Middle frontal gyrus (tissue), 1 donor: ENCODE measurements around the gene SYT7.

Experiments used
- DNase-seq: peaks from one replicate; pipeline ENCODE4 v3.0.0-alpha.2; 2015; ENCODE audit warnings: low spot score; ENCODE audit errors: extremely low spot score

Gene SYT7

DNA sequence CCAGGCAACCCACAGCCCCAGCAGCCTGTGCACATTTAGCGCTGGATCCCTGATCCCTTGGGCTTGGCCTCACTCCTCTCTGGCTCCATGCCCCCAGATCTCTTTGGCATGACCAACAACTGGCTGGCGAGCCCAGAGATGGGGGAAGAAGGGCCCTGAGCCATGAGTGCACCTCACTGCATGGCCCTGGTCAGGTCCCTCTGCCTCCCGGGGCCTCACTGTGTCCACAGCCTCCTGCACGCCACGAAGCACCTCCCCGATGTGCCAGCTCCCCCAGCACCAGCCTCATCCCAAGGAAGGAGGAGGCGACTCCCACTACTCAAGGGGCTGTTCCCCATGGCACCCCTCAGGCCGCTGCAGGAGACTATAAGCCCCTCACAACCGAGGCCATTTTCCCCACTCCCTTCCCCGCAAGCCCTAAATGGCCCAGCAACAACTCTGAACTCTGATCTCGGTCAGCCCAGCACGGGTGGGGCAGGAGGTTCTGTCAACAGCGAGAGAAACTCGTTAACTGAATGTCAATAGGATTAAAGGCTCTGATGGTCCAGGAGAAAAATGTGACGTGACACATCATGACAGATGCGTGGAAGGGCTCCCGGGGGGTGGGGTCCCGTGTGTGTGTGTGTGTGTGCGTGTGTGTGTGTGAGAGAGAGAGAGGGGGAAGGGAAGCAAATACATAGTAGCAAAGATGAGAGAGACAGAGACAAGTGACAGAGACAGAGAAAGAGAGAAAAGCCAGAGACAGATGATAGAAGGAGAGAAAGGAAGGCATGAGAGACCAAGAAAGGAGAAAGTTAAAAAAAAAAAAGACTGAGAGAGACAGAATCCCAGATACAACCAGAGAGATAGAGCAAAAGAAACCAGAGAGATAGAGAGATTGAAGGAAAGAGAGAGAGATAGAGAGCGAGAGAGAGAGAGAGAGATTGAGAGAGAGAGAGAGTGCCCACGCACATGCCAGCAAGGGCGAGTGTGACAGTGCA is 28.4 kb upstream of the SYT7 start:
- DNase-seq = no peak

DNA sequence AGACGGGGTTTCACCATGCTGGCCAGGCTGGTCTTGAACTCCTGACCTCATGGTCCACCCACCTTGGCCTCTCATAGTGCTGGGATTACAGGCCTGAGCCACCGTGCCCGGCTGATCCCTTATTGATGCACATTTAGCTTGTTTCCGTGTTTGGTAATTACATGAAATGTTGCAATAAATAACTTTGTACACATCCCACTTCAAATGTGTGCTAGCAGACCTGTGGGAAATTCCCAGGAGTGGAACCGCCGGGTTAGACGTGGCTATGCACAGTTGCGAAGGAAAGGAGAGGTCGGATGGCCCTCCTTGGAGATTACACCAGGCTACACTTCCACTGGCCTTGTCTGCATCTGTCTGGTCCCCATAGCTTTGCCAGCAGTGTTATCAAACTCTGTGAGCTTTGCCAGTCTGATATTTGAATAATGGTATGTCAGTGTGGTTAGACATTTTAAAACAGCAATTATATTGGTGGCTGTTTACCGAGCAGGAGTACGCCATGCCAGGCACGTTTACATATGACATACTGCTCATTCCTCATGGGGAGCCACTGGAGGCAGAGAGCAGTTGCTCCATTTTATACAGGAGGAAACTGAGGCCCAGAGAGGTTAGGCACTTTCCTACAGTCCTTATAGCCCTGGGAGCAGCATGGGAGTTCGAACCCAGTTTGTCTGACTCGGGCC is 27.2 kb upstream of the SYT7 start:
- no peak for DNase-seq

DNA sequence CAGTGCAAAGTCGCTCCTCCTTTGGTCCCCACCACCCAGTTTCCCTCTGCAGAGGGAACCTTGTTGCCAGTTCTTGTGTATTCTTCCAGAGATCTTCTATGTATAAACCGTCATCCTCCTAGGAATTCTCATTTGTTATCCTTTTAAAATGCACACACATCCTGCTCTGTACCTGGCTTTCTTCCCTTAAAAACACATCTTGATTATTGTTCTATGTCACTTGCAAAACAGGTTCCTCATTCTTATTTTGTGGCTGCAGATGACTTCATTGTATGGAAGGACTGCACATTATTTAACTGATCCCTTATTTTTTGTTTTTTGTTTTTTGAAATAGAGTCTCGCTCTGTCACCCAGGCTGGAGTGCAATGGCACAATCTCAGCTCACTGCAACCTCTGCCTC is 26.6 kb upstream of the SYT7 start:
- no peak for DNase-seq

DNA sequence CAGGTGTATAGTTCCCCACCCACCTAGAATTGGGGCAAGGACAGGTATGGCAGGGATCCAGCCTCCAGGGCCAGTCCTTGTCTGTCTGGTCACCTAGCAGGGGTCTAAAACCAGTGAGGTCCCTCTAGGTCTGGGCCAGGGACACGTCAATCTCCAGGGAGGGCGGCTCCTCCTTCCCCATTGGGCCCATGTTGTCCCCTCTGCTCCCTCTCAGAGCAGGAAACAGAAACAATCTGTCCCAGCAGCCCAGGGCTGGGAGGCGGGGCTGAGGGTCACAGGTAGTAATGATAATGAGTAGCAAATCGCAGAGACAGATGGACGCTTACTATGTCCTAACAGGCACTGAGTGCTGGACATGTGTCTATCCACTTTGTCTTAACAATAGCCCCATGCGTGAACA is 22.8 kb upstream of the SYT7 start:
- no peak for DNase-seq

DNA sequence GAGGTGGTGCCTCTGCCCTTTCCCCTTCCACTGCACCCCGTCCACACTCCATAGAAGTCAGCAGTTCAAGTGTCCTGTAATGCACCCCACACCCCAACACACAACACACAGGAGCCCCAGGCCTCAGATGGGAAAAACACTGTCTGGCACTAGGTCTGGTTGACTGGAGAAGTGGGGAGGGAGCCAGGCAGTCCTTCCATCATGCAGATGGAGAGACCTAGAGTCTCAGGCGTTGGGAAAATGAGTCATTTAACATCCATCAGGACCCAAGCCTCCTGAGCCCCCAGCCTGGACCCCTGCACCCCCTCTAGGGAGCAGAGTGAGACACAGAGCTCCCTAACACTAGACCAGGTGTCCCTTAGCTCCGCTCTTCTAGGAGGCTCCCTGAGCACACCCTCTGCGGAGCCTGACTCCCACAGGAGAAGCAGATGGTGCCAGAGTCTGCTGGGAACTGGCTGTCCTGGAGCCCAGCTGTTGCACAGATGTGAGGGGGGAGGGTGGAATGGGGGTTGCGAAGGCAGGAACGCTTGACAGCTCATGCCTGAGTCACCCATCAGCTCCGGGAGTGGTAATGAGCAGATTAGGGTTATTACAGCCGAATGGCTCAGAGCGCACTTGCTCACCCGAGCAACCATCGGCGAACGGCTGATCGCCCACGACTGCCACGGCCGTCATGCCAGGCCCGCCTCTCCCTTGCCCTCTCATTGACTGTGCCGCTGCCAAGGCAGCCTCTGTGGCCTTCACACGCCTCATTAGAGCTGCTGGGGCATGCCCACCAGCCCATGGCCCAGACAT is 22.1 kb upstream of the SYT7 start:
- DNase-seq = no peak

DNA sequence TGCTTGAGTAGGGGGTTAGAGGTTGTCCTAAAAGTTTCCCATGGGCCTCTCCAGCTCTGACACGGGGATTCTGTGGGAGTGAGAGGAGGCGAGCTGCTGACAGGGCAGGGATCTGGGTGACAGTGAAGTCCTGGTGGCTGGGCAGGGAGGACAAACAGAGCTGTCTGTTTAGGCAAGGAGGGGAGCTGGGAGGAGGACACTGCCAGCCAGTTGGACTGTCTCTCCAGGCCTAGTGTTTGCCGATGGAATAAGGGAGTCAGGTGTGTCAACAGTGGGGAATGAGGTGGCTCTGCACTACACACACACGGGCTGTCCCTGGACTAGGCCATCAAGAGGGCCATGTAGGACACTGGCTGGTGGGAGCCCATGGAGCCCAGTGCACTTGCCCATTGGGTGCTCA is 20.6 kb upstream of the SYT7 start:
- no peak for DNase-seq

DNA sequence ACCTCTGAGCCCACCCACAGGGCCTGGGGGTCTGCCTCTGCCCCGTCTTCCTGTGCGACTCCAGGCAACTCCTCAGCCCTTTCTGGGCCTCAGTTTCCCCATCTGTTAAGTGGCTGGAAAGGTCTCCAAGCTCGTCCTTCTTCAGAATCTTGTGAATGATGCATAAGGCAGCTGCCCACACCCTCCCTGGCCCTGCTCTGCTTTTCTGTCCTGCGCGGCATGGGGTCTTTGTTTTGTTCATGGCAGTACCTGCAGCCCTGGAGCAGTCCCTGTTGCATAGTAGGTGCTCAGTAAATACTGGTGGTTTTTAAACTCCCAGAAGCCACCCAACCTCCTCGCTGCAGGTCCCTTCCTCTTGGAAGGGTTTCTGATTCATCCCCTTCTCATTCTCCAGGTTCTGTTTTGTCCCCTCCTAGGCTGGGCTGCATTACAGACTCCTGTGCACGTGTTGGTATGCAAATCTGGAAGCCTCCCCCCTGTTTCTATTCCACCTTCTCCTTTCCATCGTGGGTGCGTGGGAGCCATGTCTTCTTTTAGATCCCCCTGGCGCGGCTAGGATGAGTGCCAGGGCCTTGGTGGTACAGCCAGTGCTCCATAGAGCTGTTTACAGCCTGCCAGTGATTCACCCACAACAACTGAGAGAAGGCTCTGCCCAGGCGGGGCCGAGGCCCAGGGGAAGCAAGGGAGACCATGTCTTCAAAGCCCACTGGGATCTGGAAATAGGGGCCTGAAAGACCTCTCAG is 19.3 kb upstream of the SYT7 start:
- peak; percentile 53 for DNase-seq

DNA sequence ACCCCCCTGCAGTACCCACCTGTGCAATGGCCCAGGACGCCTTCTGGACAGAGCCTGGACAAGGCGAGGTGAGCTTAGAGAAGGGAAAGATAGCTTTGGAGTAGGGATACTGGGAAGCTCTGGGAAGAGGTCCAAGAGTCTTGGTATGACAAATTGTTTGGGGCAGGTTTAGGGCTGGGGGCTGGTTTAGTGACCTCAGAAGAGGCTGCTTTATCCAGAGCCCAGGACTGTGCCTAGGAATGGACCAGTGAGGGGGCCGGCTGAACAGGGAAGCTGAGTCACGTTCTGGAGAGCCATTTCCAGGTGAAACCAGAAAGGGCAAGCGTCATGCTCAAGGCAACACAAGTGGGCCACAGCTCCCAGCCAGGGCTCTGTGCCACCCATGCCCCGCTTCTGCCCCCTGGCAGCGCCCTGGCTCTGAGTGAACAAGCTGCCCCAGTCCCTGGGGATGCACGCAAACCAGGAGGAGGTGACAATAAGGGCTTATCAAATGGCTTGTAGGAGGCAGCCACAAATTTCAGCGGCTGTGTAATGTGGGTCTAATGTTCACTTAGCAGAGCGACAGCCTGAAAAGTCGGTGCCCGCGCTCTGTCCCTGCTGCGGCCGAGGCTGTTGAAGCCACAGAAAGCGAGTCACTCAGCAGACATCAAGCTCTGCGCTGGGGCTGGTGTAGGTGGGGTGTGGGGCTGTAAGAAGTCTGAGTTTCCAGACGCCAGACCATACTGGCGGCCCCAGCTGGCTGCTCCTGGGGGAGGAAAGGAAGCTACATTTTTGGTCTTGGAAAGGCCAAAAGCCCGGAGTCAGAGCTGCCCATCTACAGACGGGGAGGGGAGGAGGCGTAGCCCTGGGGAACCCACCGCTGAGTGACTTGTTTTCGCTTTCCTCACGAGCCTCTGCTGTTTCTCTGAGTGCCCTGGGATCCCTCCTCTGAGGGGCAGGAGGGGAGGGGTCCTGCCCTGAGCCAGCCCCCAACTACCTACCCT is 18.3 kb upstream of the SYT7 start:
- no peak for DNase-seq

DNA sequence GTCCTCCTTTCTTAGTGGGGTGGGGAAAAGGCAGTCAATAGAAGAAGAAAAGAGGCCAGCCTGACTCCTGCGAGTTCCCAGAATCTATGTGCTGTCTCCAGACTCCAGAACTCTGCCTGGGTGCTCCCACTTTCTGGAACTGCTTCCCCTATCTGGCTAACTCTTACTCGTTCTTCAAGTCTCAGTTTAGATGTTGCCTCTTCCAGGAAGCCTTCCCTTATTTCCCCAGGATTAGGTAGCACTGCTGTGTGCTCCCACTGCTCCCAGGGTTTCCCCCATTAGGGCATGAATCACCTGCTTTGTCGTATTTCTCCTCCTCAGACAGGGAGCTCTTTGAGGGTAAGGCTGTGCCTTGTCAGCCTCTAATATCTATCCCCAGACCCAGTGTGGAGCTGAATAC is 17.5 kb upstream of the SYT7 start:
- no peak for DNase-seq

DNA sequence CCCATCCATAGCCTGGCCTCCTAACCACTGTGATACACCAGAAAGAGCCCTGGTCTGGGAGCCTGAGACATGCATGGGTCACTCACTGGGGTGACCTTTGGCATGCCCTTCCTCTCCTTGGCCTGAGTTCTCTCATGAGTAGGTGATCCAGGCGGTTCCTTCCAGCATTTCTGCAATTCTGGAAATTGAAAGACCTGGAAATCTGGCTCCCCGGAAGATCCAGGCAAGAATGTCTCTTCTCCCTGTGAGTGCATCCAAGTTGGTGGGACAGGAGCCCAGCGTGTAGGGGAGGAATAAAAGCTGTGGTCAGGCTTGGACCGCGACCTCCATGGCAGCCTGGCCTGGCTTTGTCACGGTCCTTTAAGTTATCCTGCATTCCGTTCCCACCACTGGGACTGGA is 16.1 kb upstream of the SYT7 start:
- no peak for DNase-seq

DNA sequence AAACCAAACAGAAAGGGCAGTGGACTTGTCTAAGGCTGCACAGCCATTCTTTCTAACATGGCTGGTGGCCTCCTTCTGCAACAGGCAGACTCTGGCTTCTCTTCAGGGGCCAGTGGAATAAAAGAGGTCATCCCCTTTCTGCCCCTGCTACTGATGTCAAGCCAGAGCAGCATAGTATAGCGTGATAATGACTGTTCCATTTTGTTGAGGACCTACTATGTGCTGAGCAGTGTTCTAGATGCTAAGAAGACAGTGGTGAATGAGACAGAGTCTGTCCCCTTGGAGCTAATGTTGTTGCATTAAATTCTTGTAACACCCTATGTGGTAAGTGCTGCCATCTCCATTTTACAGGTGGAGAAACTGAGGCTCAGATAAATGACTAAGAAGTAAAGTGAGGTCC is 15.7 kb upstream of the SYT7 start:
- DNase-seq = no peak

DNA sequence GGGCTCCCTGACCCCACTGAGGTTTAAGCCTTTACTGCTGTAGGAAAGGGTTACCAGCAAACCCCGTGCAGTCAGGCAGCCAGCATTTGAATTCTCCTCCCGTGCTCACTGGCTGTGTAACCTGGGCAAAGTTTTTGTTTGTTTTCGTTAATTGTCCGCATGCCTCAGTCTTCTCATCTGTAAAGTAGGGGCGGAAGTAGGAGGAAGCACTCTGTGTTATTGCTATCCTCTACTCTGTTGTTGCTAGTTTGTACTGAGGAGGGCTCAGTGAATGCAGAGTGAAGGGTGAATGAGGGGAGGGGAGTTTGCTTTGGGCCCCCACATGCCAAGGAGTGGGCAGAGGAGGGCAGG is 14.0 kb upstream of the SYT7 start:
- DNase-seq = no peak

DNA sequence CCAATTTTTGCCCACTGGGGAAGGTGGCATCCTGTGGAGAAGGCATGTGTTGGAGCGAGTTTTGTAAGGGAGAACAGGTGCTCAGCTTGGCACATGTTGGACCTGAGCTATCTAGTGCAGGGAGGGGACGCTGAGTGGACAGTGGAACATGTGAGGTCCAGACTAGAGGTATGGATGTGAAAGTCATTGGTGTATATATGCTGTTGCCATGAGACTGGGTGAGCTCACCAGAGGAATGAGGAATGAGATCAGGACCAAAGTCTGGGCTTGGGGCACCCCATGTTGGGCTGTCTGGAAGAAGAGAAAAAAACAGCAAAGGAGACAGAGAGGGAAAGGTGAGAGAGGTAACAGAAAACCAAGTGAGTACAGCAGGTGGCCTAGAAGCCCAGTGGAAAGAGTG is 12.3 kb upstream of the SYT7 start:
- DNase-seq = no peak

DNA sequence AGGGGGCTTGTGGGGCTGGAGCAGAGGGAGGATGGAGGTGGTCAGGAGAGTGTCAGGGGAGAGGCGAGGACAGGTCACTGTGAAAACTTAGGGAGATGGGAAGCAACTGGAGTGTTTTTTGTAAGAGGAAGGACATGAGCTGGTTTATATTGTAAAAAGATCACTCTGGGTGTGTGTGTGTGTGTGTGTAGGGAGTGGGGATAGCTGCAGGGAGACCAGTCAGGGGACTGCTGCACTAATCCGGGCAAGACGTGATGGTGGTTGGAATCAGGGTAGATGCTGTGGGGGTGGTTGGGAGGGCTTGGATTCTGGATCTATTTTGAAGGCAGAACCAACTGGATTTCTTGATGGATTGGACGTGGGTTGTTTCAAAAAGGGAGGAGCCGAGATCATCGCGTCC is 11.3 kb upstream of the SYT7 start:
- DNase-seq = no peak

DNA sequence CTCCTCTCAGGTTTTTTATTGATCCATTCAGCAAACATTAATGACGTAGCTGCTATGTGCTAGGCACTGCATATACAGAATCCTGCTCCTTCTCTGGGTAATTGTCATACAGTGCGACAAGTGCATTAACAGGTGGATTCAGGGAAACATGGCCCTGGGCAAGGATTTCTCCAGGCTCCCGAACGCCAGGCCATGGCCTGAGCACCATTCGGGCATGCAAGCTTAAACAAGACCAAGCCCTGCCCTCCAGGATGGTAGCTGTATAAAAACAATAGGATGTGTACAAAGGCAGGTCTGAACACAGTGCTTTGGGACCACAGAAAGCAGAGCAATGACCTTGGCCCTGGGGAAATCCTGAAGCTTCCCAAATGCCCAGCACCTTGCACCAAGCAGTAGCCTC is 9.1 kb upstream of the SYT7 start:
- DNase-seq = no peak

DNA sequence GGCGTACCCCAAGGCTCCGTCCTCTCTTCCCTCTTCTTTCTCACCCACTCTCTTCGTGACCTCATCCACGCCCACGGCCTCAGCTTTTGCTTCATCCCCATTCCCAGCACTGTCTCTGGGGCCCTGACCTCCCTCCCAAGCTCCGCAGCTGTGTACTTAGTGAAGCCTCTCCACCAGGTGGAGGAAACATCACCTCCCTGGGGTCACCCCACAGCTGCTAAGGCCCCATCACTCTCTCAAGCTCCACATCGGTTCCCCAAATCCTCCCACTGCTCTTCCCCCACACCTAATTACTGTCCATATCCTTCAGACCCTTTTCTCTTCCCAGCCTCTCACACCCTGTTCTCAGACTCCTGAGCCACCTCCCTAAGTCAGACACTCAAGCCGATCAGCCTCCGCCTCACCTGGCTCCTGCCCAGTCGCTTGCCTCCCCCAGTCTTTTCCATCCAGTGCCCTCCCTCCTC is 7.9 kb upstream of the SYT7 start:
- DNase-seq = no peak

DNA sequence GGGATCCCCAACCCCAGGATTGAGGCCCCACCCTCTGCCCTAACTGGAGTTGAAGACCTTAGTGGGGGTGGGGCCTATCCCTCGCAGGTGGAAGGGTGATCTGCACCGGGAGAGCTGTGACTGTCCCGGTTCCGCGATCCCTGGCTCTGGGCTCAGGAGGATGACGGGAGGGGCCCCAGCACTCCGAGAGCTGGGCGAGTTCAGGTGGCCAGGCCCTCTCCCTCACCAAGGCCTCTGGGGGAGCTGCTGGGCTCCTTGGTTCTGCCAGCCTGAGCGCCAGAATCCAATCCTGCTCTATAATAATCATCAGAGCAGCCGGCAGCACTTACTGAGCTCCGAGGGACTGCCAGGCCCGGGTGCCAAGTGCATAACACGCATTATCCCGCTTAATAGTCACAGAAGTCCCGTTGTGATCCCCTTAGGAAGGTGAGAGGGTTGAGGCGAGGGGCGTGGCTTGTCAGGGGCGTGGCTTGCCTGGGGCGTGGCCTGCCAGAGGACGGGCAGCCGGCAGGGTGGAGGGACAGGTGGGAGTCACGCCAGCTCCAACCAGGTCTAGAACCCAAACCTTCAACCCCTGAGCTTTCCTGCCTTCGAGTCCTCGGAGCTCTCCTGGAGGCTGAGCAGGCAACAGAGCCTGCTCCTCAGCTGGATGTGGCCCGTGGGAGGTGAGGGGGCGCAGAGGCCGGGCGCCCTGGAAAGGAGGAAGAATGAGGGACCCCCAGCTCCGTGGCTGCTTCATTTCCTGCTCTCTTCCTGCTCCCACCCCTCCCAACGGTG is 7.3 kb upstream of the SYT7 start:
- DNase-seq = no peak

DNA sequence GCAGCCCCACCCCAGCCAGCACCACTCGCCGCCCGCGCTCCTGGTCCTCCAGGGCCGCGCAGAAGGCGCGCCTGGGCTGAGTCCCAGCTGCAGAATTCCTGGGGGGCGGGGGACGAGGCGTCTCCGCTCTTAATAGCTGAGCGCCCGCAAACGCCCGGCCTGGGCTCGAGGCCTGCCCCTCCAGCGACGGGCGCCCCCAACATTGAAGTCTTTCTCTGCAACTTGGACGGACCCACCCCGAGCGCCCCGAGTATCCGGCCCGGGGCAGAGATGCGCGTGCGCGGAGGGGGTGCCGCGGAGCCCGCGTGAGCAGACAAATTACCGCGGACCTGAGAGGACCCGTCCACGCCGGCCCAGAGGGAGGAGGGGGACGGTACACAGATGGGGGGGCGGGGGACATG is 6.7 kb upstream of the SYT7 start:
- no peak for DNase-seq

DNA sequence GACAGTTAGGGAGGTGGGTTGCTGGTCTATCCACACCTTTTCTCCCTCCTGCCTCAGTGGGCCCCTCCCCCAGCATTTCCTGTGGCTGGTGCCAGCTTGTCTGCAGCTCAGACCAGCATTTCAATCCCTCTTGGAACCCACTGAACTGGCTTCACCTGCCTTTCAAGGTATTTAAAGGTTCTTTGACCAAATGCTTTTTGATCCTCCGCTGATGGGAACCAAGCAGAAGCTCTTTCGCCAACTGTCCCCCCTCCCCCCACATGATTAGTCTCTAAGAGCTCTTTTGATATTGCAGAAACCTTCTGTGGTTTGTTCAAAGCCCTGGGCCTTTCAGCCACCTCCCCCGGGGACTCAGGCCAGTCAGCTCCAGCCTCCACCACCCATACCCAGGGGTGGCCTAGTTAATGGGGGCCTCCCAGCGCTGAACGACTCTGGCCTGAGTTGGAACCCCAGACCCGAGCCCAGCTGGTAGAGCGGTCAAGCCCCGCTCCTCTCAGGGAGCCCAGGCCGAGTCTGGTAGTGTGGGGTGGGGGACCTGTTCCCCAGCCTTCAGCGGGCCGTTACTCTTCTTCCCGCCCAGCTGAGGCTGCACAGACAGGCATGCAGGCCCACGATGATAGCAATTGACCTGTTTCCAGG is 6.0 kb upstream of the SYT7 start:
- no peak for DNase-seq
